Transverse colon (tissue), 4 donors: ENCODE results near the gene LMAN2L. TPM values are rescaled to one million over a fixed set of nuclear protein-coding genes. Genes with fewer than 3 reads are reported as not detected.

Experiments used
- DNase-seq: peaks from one replicate; pipeline ENCODE4 v3.0.0-alpha.2; 2019
- H3K27ac ChIP-seq, 4 donors: fragments of 200-600 bp; sonication (generic); 2 replicates each; pipeline ENCODE4 v1.5.1; 2016 to 2018; ENCODE audit warnings: inconsistent platforms in 4 of 4
- H3K27me3 ChIP-seq: fragments of 200-600 bp; sonication (generic); 2 replicates; pipeline ENCODE4 v1.5.1; 2017; ENCODE audit warnings: inconsistent platforms
- H3K36me3 ChIP-seq, 4 donors: fragments of 200-600 bp; sonication (generic); 2 replicates each; pipeline ENCODE4 v1.5.1; 2017 to 2019; ENCODE audit warnings: inconsistent platforms in 4 of 4
- H3K4me1 ChIP-seq, 4 donors: fragments of 200-600 bp; sonication (generic); 2 replicates each; pipeline ENCODE4 v1.5.1; 2017 to 2020; ENCODE audit warnings: inconsistent platforms in 4 of 4
- H3K4me3 ChIP-seq, 4 donors: fragments of 200-600 bp; sonication (generic); 1 replicate in 1 of 4; 2 replicates in 3 of 4; pipeline versions ENCODE4 v1.5.1 to v1.6.1; 2017 to 2019; ENCODE audit warnings: inconsistent platforms in 4 of 4
- H3K9me3 ChIP-seq, 2 donors: fragments of 200-600 bp; sonication (generic); 2 replicates each; pipeline ENCODE4 v1.5.1; 2017 to 2019; ENCODE audit warnings: inconsistent platforms in 2 of 2
- CTCF ChIP-seq, 5 experiments: fragments of 200-600 bp in 3 of 5; fragments of 450-650 bp in 2 of 5; sonication (generic) in 3 of 5; IDR thresholded peaks; 1 replicate in 2 of 5; 2 replicates in 3 of 5; pipeline ENCODE4 v1.5.1; 2016 to 2017; ENCODE audit warnings: antibody characterized with exemption in 5 of 5, inconsistent platforms in 3 of 5, mild to moderate bottlenecking in 2 of 5, moderate library complexity in 1 of 5
- EP300 ChIP-seq: sonication (generic); formaldehyde crosslinking; IDR thresholded peaks from one replicate; pipeline ENCODE4 v1.6.1; 2017; ENCODE audit warnings: antibody characterized with exemption, low read depth
- POLR2A ChIP-seq: fragments of 450-650 bp; IDR thresholded peaks from one replicate; pipeline ENCODE4 v1.6.1; 2016; ENCODE audit warnings: antibody characterized with exemption, mild to moderate bottlenecking, moderate library complexity
- POLR2AphosphoS5 ChIP-seq, 3 donors: sonication (generic); formaldehyde crosslinking; IDR thresholded peaks; one replicate each; pipeline ENCODE4 v1.6.1; 2016; ENCODE audit warnings: antibody characterized with exemption in 3 of 3
- WGBS, 2 donors: methylation state at CpG; one replicate each; pipeline ENCODE4 v1.1.5; 2018; ENCODE audit warnings: low coverage in 1 of 2; 5-methylcytosine and 5-hydroxymethylcytosine counted together
- in situ Hi-C, 4 donors: fragments of 200-750 bp; cut with MboI; loops; one replicate each; pipeline versions ENCODE4 v1.15.0 to v1.15.1; 2017; ENCODE audit warnings: low sequenced_read_pairs in 3 of 4, low pct_ligation_motif_present in 1 of 4, low pct_unique_long_range_greater_than_20kb in 1 of 4
- intact Hi-C: fragments of 100-400 bp; cut with DNase I; formaldehyde crosslinking; loops from one replicate; pipeline ENCODE4 v1.15.1; 2023; ENCODE audit warnings: low total_unique reads
- total RNA-seq, 4 donors: library from RNA; depleted of rRNA; stranded (reverse); fragments of >200 nt; gene quantifications; one replicate each; pipeline ENCODE4 v1.1.0, GENCODE V29; 2016

The LMAN2L gene
- total RNA-seq: 10 to 100 TPM; 16.7 to 27.3 (median 19.0) TPM

- in situ Hi-C loops: no loop called here
- peak in 1 of 5 experiments; percentile 36 for TF ChIP-seq CTCF (IDR thresholded peaks at IDR 0.05)
- peak; percentile 57 for TF ChIP-seq POLR2A
- TF ChIP-seq EP300: no peak
- TF ChIP-seq POLR2AphosphoS5 (IDR thresholded peaks at IDR 0.05): peak; percentile 13 to 39 (median 39)
- DNase-seq: peak; percentile 99
- Histone ChIP-seq H3K4me1 (peaks cover 7 to 35% (median 19%) of the 10 kb centered on the region in 4 donors), H3K36me3 (peaks cover 0 to under 1% (median 0%) of the 10 kb centered on the region in 4 donors), H3K27me3 (no peaks in the 10 kb centered on the region), H3K9me3 (no peaks in the 10 kb centered on the region), H3K4me3 (peak within 1 kb of the TSS; percentile 66 to 95 (median 82)), H3K27ac (peak within 1 kb of the TSS; percentile 74 to 91 (median 86))
- WGBS, 2 donors: 0% methylated on average over 2 to 40 of the region's 43 CpGs
- intact Hi-C loops: no loop called here
Measured at GRCh38 chr2:96739633-96740428, at the start of gene LMAN2L. LMAN2L (minus strand) TSS chr2:96740064; CDS start chr2:96740040, 24 bp downstream.

- 20 to 53% methylated on average over 1 to 6 of the region's 6 CpGs for WGBS, 2 donors
- Histone ChIP-seq H3K36me3 (no peaks in the 10 kb centered on the region), H3K4me3 (peak overlapping the region in 1 of 4 donors; percentile 37), H3K4me1 (peaks cover 17 to 64% (median 44%) of the 10 kb centered on the region in 4 donors), H3K9me3 (no peaks in the 10 kb centered on the region), H3K27ac (peak overlapping the region; percentile 87 to 89 (median 88)), H3K27me3 (no peaks in the 10 kb centered on the region)
- TF ChIP-seq CTCF (IDR thresholded peaks at IDR 0.05) (no peak), POLR2A (no peak), EP300 (no peak), POLR2AphosphoS5 (IDR thresholded peaks at IDR 0.05) (no peak)
- intact Hi-C loops: no loop called here
- no peak for DNase-seq
- in situ Hi-C loops: no loop called here
Measured at GRCh38 chr2:96789245-96789617, 49.4 kb upstream of the LMAN2L start.

- Histone ChIP-seq H3K4me3 (peak overlapping the region in 1 of 4 donors; percentile 37), H3K36me3 (no peaks in the 10 kb centered on the region), H3K27ac (peak overlapping the region; percentile 87 to 89 (median 88)), H3K4me1 (peaks cover 17 to 68% (median 44%) of the 10 kb centered on the region in 4 donors), H3K27me3 (no peaks in the 10 kb centered on the region), H3K9me3 (no peaks in the 10 kb centered on the region)
- DNase-seq: peak; percentile 87
- WGBS, 2 donors: 46 to 79% methylated on average over 8 to 17 of the region's 17 CpGs
- intact Hi-C loops: no loop called here
- TF ChIP-seq POLR2AphosphoS5 (IDR thresholded peaks at IDR 0.05) (peak in 2 of 3 donors; percentile 64 to 76), CTCF (IDR thresholded peaks at IDR 0.05) (peak in 2 of 5 experiments; percentile 51 to 60), EP300 (no peak), POLR2A (peak; percentile 59)
- in situ Hi-C loops: no loop called here
Measured at GRCh38 chr2:96788442-96789244, 48.8 kb upstream of the LMAN2L start.

- H3K9me3 ChIP-seq: no peaks in the 10 kb centered on the region
- peak overlapping the region; percentile 87 to 89 (median 88) for H3K27ac ChIP-seq
- no peaks in the 10 kb centered on the region for H3K36me3 ChIP-seq
- in situ Hi-C loops: no loop called here
- DNase-seq: no peak
- H3K27me3 ChIP-seq: no peaks in the 10 kb centered on the region
- WGBS, 2 donors: 89% methylated on average over 3 of the region's 3 CpGs; no CpG with 5 or more reads in 1 of the 2 donors
- peaks cover 17 to 72% (median 44%) of the 10 kb centered on the region in 4 donors for H3K4me1 ChIP-seq
- TF ChIP-seq POLR2A: no peak
- no peak for TF ChIP-seq CTCF (IDR thresholded peaks at IDR 0.05)
- TF ChIP-seq EP300: no peak
- no peak for TF ChIP-seq POLR2AphosphoS5 (IDR thresholded peaks at IDR 0.05)
- no peak overlapping the region for H3K4me3 ChIP-seq
- intact Hi-C loops: no loop called here
Measured at GRCh38 chr2:96787411-96787810, 47.5 kb upstream of the LMAN2L start.
